Kidney capillary endothelial cell (primary cell): Measurements from ENCODE around the gene PRPF40B.

Experiments
- DNase-seq: peaks from one replicate; pipeline ENCODE4 v3.0.0-alpha.2; 2018; ENCODE audit warnings: low spot score

The PRPF40B gene

DNA sequence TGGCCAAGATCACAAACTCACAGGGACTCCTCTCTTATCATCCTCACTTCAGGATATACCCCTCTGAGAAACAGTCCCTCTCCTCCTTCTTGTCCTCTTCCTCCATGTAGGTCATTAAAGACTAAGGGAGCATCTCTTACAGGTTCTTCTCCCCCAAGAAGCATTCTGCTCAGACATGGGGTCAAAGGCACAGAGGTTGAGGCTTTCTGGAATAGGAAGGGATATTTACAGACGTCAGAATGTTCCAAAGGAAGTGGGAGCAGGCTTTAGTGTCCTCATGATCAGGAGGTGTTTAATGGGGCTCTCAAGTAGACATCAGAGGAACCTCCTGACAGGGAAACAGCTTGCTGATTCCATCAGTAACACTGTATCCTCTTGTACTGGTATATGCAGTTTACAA lies 36.4 kb downstream of the PRPF40B start:
- no peak for DNase-seq

DNA sequence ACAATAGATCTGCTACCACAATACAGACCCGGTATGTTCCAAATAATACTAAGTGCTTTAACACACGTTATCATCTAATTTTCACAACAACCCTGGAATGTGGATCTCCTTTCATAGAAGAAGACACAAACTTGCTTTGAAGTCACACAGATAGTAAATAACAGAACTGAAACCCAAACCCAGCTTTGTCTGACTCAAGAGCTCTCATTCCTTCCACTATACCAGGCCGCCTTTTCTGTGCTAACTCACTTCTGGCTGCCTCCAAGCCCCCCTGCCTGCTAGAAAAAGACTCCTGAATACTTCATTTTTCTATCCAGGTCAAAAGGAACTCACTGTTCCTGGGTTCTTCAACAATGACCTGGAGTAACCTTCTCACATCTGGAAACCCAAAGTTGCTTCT lies 37.8 kb downstream of the PRPF40B start:
- no peak for DNase-seq

DNA sequence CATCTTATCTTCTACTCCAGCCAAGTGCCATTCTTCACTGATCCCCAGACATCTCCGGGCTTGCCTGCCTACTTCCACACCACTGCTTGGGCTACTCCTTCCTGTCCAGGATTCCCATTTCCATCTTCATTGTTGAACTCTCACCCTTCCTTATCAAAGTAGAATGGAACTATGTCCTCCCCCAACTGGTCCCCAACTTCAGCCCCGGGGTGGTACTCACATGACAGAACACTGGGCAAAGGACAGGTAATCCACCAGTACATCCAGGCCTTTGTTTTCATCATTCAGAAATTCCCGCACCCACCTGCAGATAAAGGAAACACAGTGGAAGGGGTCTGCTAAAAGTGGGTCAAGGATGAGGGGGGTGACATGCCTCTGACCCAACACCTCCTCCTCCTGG lies 38.4 kb downstream of the PRPF40B start:
- no peak for DNase-seq

DNA sequence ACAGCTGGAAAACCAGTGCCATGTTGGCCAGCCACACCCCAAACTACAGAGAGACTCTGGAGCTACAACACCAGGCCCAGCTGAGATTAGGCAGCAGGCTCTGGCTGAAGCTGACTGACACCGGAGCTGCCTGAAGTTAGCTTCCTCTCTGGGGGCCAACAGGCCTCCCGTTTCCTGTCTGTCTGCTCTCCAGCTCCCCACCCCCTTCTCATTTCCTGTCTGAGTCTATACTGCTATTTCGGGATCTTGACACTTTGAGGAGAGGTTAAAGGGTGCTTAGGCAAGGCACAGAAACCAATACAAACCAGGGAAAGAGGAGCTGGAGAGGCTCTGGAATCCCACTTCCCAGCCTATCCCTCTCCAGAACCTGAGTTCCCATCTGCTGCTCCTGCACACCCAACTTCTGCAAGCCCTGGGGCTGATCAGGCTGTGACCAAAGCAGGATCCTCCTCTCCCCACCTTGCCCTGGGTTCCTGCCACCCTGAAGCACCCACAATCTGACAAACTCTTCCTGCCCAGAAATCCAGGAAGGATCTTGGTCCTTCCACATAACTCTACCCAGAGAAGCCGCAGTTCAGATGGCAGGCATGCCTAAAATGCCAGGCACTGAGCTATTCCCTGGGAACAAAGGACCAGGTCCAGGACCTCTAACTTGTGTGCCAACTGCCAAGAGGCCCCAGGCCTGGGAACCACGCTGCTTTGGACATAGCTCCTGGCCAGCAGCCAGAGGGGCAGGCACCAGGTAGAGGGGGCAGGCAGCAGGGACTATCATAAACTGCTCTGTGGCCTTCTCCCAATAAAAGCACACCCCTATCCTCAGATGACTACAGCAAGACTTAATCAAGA lies 39.9 kb downstream of the PRPF40B start:
- DNase-seq: peak; percentile 99

DNA sequence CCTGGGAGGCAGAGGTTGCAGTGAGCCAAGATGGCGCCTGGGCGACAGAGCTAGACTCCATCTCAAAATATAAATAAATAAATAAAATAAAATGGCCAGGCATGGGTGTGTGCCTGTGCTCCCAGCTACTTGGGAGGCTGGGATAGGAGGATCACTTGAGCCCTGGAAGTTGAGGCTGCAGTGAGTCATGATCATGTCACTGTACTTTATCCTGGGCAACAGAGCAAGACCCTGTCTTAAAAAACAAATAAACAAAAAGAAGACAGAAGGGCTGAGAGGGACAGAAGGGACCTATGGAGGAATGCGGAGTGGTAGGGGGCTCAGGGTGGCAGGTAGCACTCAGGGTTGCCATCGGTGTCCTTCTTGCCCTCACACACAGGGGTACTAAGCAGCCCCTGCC lies 40.8 kb downstream of the PRPF40B start:
- no peak for DNase-seq

DNA sequence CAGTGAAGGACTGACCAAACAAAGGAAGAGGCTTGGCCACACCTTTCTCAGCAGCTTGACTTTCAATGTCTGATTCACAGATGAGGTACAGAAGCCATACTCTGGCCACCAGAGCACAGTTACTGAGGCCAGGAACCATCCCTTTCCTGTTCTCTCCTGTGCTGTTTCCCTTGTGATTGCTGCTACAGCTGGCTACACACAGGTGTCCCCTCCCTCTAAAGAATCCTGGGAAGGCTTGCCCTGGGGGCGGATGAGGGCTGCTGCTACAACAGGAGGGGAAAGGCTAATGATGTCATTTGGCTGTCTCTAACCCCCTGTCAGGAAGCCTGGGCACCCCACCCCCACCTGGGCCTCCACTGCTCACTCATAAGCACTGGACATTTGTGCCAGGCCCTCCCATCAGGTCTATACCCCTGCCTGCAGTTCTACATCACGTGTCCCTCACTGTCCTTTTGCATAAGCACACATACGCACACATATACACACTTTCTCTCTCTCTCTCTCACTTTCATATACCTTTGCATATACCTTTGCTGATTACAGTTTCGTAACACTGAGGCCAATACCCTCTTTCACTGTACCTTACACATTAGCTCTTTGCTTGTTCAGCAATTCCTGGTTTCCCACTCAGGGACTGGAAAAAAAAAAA lies 41.4 kb downstream of the PRPF40B start:
- DNase-seq: no peak

DNA sequence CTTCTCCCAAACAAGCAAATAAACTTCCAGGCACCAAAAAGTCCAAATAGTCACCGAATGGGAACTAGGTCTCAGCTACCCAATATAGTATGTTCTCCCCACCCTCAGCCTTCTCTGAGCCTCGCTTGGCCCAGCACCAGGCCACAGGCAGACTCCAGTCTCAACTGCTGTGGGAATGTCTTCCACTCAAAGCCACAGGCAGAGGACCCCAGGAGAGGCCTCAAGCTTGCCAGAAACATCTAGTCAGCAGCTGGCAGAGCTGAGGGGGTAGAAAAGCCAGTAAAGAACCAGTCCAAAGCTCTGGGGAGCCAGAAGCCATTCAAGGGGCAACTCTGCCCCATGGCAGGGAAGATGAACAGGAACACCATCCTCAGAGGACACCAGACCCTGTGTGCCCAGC lies 42.0 kb downstream of the PRPF40B start:
- no peak for DNase-seq

DNA sequence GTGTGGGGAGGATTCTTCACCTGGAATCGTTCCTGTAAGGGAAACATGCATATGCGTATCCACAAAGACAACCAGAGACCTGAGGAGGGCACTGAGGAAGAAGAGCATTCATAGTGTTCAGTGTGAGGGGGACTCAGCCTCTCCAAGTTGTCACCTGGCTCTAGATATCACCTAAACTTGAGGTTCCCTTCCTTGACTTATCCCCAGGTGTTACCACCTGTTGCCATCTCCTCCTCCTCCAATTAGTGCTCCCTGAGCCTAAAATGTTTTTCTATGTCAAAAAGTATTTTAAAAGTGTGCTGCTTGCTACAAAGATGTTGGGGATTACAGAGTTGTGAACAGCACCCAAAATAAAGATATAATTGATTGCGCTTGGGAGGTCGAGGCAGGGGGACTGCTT lies 42.8 kb downstream of the PRPF40B start:
- no peak for DNase-seq

DNA sequence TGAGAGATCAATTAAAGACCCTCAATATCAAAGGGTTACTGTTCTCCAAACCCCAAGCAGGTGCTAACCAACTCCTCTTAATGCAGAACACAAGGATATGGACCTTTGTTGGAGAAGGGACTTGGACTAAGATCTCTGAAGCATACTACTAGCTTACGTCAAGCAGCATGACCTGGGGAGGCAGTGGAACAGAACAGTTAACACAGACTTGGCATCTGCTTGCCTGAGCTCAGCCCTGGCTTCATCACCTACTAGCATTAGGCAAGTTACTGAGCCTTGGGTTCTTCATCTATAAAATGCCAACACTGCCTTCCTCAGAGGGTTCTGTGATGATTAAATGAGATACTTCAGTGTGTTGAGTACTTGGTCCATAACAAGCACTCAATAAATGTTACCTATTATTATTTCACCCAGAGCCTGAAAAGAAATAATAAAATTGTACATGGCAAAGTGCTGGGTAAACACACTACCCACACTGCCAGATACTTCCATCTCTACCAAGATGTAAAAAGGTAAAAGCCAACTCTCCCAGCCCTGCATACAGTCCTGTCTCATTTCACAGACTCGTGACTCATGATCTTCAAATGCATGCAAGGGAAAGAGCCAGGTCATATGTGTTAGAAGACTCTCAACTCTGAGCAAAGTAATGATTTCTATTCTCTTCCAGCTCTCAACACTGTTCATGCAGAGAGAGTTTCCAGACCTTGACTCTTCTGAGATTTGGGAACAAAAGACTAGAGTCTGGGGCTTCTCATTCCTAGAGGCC lies 44.1 kb downstream of the PRPF40B start:
- DNase-seq: no peak

DNA sequence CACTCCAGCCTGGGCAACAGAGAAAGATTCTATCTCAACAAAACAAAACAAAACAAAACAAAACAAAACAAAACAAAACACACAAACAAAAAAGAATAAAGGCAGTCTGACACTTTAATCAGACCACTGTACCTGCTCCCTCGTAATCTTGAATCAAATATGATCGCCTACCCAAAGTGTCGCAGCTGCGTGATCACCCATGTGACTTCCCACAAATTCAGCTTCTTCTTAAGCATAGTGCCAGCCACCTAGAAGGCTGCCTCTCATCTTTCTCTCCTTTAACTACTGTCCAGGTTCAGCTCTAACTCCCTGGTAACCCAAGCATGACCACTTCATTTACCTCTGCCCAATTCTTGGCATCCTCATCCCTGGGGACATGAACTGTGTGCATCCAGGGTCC lies 46.4 kb downstream of the PRPF40B start:
- no peak for DNase-seq

DNA sequence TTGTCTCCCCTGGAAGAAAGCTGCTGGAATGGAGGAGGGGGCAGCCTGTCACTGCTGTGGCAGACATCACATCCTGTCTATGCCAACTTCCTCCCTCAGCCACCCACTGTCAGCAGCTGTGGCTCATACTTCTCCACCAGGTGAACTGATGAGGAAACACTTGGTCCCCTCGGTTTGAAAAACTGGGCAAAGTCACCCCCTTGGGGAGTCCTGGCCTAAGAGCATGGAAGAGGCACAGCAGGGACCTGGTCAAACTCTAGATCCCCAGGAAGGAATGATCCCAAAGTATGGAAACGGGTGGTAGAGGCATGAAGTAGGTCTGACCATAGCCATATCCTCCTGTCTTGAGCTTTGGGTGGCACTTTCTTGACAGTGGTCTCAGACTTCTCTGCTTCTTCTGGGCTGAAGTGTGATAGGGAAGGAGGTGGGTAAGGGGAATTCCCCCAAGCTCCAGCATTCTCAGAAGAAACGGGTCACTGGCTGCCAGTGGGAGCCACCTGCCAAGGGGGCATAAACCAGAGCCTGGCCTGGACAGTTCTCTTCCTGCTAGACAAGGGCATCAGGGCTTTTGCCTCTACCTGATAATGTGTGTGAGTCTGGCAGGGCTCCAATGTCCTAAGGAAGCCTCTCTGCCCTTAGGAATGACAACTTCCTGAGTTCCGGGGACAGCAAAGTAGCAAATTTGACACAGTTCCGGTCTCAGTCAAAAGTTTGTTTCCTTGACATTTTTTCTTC lies 47.8 kb downstream of the PRPF40B start:
- DNase-seq: no peak

DNA sequence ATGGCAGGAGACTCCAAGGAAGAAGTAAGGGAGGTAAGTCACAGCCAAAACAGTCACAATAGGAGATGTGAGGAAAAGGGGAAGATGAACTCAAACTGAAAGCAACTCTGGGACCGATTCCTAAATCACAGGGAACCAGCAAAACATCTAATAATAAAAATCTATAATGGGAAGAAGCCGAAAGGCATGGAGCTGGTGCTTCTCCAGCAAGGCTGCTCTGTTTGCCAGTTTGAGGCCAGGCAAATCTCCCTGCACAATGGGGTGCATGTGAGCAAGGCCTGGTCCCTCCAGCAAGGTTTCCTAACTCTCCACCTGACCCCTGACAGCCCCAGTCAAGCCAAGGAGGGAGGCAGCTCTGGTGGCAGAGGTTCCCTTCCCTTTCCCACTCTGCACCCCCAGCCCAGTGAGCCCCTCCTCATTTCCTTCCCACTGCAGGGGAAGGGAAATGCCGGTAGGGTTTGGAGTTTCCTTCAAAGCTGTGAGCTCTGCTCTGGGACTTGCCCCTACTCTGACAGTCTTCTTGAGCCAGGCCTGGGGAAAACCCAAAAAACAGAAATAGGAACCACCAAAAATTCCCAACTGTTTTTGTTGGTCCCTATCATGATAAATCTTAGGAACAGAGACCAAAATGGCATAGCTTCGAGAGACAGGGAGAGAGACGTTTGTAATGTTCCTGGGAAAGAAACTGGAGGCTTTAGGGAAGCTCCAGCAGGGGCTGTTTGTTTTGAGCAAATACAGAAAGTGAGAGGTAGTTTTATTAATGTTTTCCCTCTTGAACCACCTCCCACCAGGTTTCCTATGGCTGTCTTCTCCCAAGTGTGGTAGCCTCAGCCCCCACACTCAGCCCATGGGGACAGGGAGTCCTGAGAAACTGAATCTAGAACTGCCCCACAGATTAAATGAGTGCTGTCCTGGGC lies 49.2 kb downstream of the PRPF40B start:
- DNase-seq: no peak

DNA sequence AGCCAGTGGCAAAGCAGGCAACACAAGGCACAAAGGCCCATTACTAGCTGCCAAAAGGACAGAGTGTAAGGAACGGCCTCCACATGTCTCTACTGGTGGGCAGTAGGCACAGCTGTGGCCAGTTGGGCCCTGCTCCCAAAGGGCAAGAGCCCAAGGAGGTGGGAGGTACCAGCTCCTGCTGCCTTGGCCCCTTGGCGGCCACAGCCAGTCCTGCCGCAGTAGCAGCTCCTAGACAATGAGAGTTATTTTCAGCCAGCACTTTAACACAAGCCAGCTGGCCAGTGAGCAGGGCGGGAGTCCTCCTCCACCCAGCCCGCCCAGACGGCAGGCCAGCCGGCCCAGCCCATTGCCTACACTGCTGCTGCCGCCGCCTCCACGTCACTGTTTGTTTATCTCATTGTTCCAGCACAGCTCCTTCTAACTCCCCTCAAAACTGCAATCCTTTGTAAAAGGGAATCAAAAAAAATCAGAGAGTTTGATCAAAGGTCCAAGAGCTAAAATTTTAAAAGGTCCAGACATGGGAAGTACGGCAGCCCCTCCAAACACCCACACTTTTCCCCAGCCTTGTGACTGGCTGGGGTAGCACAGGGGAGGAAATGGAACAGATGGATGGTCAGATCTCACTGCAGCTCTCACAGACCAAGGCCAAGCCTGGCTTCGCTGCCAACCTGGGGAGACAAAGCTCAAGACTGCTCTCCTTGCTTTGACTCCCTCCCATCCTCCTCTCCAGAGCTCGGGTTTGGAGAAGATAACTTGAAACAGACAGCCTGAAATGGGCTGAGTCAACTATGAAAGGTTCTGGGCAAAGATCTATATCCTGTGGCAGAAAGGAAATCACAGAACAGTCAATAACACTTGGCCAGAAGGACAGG lies 50.3 kb downstream of the PRPF40B start:
- DNase-seq: peak; percentile 94

DNA sequence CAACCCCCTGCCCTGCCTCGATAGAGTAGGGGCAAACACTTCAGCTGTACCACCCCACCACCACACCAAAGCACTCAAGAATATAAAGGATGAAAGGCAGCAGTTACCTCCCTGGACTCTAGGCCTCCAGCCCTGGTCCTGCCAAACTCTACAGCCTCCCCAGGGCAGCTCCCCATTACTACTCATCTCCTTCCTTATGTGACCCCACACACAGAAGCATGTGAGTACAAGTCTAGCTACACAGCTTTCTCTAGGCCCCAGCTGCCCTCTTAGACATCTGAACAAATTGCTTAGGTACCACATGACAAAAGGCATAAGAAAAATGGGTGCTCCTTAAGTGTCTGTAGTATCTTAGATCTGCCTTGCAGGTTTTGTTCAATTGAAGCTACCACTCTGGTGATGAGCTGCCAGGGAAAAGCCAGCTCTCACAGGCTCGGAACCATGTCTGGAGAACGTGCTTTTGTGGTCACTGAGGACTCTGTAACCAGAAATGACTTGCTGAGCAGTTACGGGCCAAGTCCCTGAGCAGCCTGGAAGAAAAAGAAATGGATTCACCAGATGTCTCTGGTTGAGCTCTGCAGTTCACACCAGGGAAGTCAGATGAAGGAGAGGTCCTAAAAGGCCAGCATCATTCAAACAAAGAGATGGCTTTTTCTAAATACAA lies 51.1 kb downstream of the PRPF40B start:
- no peak for DNase-seq

DNA sequence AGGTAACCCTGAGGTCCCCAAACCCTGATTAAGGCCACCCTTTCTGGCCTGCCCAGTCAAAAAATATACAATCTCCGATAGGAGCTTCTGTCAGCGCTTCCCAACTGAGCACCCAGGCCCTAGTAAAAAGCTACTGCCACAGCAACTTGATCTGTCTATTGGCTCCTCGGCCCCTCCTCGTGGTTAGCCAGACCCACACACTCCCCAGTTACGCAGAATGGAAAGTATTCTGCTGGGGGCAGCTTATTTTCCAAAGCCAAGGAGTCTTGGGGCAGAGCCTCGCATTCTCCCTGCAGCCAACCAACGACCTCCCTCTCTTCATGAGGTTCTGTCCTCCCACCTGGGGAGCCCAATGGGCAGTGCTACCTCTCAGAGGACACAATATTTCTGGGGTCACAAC lies 51.8 kb downstream of the PRPF40B start:
- DNase-seq: no peak

DNA sequence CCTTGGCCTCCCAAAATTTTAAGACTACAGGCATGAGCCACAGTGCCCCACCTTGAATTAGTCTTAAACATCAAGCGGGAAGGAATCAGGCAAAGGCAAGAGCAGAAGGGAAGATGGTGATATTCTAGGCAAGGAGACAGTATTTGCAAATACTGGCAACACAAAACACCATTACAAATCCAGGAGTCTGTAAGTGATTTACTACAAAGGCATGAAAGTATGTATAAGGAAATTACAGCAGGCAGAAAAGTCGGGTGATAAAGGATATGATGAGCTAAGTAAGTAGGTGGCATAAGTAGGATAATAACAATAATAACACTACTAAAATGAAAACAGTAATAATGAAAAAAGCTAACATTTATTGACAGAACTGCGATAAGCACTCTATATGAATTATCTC lies 55.4 kb downstream of the PRPF40B start:
- no peak for DNase-seq

DNA sequence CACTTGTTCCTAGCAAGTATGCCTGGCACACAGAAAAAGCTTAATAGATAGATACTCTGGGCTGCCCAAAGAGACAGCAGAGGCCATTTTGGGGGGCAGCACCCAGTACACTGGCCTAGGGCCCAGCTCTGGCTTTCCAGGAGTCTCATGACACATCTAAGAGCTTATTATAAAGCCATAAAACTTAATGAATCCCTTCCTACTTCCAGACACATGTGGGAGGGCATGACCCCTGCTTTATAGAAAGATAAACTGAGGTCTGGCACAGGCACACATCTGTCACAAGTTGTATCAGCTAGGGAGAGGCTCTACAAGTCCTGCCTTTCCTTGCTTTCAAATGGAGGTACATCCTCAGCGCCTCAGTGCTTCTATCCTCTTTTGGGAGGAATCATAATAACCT lies 56.7 kb downstream of the PRPF40B start:
- no peak for DNase-seq

DNA sequence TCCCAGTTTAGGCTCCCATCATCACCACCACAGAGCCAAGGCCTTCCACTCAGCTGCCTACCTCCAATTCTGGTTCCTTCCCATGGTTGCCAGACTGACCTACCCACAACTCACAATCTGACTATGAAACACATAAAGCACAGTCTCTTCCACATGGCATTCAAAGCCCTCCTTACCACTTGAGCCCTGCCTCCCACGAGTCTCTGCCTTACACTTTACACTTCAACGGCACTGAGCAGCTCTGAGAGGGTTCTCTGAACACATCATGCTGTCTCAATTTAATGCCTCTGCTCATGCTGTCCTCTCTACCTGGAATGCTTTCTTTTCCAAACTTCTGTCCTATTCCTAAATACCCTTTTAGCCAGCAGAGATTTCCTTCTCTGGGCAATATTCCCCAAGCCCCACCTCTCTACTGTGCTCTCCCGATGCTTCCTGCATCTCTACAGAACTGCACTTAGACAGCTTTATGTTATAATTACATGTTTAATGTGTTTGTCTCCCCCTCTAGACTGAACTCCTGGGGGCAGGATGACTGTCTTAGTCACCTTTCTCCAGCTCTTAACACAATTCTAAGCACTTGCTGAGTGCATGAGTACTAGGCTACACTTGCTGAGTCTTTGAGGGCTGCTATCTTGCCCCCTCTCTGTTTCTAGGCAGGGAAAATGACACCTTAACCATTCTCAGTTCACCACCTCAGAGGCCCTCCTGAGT lies 60.4 kb downstream of the PRPF40B start:
- no peak for DNase-seq

DNA sequence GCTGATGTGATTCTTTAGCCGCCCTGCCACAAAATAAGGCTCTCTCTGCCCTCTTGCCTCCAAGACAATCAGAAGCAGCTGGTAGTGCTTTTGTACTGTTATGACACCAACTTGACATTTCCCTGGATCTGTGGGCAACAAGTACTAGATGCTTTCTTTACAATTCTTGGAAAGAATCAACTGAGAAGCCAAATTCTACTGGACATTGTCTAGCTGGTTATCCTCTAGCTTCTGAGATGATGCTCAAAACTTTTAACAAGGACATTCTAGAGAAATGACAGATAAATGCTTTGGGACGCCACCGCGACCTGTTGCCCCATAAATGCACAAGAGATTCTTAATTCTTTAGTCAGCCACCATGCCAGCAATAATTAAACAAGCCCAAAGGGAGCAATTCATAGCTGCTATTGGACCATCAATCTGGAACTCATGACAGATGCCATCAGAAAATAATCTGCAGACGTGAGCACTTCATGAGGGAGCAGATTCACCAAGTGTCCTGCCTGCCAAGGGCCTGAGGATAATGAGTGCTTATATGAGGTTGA lies 61.0 kb downstream of the PRPF40B start:
- no peak for DNase-seq
